HTERT RPE-1 (cell line): ENCODE results near the gene PAQR5.
"Not testable (repeated sequence)": the region's sequence is repeated elsewhere in the genome, so short reads cannot be mapped to it uniquely, and the experiment has no call there.

Experiments used
- in situ Hi-C: fragments of 300-500 bp; cut with MboI; formaldehyde crosslinking; loops from 4 replicates; pipeline ENCODE4 v1.14.3; 2020; ENCODE audit warnings: low sequenced_read_pairs

Gene PAQR5

DNA sequence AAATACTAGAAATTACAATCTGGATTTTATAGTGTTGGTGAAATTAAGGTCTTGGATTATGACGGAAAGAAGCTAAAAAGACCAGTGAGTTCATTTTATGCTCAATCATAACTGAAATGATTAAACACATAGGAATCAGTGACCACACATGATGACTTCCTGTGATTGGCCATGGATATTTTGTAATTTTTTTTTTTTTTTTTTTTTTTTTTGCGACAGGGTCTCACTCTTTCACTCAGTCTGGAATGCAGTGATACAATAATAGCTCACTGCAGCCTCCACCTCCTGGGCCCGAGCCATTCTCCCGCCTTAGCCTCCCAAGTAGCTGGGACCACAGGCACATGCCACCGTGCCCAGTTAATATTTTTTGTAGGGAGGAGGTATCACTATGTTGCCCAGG, 47.4 kb downstream of the PAQR5 start:
- in situ Hi-C loops: no loop called here

DNA sequence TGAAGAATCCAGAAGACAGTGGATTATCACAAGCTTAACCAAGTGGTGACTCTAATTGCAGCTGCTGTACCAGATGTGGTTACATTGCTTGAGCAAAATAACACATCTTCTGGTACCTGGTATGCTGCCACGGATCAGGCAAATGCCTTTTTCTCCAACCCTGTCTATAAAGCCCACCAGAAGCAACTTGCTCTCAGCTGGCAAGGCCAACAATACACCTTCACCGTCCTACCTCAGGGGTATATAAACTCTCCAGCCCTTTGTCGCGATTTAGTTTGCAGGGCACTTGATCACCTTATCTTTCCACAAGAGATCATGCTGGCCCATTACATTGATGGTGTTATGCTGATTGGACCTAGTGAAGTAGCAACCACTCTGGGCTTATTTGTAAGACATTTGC, 52.6 kb downstream of the PAQR5 start:
- in situ Hi-C loops: no loop called here

DNA sequence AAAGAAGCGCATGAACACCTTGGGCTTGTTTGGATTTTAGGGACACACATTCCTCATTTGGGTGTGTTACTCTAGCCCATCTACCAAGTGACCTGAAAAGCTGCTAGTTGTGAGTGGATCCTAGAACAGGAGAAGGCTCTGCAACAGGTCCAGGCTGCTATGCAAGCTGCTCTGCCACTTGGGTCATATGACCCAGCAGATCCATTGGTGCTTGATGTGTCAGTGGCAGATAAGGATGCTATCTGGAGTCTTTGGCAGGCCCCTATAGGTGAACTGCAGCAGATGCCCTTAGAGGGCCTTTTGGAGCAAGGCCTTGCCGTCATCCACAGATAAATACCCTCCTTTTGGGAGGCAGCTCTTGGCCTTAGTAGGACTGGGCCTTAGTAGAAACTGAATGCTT, 53.2 kb downstream of the PAQR5 start:
- in situ Hi-C loops: no loop called here

DNA sequence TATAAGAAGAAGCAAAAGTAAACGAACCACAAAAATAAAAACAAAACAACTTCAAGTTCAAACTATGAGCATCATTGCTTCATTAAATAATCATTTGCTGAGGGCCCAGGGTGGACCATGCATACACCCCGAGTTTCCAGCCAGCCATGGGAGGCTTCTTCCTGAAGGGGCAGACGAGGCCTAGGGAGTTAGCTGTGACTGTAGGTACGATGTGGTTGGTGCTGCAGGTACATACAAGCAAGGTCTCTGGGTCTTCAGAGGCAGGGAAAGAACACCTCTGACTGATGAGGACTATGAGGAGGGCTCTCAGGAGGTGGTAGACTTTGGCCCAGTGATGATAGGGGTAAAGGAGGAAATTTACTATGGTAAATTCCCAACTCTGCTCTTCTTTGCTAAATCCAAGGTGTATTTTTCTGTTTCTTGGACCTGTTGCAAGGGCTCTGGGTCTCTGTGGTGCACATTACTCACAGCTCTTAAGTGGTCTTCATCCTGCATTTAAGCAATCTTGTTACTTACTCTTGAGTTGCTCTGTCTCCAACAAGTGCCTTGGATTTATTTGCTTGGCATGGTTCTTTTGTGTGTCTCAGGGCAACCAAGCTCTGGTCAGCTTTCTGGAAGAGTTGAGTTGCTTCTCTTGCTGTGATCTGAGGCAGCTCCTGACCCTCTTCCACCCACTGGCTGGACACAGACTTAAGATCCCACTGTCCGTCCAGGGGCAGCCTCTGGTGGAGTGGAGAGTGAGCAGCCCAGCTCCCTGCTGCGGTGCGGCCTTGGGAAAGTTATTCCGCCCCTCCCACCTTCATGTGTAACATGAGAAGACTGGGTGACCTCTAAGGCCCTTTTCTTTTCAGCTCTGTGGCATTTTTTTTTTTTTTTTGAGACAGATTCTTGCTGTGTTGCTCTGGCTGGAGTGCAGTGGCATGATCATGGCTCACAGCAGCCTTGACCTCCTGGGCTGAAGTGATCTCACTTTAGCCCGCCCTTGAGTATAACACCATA, 59.4 kb downstream of the PAQR5 start:
- in situ Hi-C loops: no loop called here

DNA sequence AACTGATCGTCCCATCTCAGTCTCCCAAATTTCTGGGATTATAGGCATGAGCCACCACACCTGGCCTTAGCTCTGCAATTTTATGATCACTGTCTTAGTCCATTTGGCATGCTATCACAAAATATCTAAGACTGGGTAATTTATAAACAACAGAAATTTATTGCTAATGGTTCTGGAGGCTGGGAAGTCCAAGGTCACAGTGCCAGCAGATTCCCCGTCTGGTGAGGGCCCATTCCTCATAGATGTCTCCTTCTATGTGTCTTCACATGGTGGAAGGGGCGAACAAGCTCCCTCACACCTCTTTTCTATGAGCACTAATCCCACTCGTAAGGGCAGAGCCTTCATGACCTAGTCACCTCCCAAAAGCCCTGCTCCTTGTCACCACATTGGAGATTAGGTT, 60.1 kb downstream of the PAQR5 start:
- in situ Hi-C loops: no loop called here

DNA sequence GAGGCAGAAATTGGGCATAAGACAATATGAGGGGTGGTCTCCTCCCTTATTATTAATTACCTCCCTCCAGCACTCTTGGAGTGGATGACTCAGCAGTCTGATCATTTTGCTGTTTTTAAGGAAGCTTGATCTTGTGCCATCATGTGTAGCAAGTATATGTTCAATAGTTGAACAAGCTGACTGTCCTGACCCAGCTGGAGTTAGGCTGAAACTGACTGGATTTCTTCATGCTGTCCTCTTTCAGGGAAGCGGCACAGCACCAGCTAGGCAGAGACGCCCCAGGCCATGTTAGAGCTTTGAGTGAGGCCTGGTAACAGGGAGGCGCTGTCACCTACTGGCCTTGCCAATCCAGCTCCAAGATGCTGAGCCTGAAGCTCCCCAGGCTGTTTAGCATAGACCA, 61.0 kb downstream of the PAQR5 start:
- in situ Hi-C loops: no loop called here

DNA sequence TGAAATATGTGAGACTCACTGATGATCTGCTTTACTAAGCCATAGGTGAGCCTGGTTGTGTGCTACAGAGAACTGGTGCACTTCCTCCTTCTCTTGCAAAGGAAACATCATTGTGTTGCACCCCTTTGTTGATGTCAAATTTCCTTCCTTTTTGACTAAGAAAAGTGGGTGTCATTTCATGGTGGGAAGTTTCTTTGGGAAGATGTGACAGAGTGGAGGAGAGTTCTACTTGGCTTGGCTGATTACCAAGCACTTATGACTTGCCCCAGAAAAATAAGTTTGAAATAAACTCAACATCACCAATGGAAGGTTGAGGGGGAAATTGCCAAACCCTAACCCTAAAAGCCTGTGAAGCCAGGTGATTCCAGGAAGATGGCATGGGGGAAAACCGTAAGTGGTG, 61.9 kb downstream of the PAQR5 start:
- in situ Hi-C loops: no loop called here

DNA sequence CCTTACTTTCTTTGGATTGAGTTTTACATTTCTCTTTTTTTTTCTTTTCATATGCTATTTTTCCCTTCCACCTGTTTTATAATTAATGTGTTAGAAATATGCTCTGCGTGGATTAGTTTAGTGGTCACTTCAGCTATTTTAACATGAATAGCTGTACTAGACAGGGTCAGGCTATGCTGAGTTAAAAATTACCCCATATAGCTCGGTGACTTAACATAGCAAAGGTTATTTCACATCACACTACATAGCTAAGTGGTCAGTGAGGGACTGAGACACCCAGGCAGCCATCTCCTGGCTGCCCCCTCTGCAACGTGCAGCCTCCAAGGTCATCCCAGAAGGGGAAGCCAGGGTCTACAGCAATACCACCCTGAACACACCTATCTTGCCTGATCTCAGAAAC, 68.5 kb downstream of the PAQR5 start:
- in situ Hi-C loops: no loop called here

DNA sequence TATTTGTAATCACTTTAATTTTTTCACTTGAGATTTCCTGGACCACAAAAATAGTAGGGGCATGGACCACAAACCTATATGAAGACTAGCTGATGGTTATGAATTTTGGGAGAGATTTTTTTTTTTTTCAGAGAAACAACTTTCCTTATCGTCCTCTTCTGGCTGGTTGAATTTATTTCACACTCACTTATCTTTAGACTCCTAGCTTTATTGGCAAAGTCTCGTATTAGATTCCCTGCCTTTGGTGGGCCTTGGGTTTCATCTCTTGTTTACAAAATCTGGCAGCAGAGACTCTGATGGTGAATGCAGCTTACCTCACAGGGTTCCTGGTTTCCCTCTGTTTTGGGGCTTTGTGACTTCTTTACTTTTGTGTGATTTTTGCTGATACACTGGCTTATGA, 70.9 kb downstream of the PAQR5 start:
- in situ Hi-C loops: no loop called here

DNA sequence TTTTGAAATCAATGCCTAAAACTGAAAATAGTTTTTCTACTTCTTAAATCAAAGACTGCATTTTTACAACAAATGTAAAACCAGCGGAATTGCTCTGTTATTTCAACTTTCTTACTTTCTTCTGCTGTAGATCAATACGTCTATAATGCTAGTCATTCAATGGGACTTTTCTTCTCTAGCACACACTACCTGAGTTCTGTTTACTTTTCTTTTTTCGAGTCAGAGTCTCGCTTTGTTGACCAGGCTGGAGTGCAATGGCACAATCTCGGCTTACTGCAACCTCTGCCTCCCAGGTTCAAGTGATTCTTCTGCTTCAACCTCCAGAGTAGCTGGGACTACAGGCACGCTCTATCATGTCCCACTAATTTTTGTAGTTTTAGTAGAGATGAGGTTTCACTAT, 74.7 kb downstream of the PAQR5 start:
- in situ Hi-C loops: no loop called here

DNA sequence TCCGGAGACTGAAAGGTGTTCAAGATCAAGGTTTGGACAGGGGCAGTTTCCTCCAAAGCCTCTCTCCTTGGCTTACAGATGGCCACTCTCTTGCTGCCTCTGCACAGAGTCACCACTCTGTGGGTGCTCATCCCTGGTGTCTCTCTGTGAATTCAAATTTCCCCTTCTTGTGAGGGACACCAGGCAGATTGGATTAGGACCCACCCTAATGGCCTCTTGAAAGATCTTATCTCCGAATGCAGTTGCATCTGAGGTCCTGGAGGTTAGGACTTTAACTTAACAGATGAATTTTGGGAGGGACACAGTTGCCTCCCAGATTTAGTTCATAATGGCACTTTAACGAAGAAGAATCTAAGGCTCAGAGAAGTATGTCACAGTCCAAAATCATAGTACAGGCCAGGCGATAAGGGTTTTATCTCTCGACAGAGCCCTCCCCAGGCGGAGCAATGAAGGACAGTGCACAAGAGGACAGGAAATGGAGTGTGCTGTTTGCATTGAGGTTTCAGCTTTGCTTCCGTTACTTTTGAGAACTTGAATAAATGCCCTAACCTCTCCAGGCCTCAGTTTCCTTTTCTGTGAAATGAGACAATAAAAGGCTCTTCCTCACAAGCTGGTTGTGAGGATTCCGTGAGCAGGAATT, 76.6 kb downstream of the PAQR5 start:
- in situ Hi-C loops: no loop called here

DNA sequence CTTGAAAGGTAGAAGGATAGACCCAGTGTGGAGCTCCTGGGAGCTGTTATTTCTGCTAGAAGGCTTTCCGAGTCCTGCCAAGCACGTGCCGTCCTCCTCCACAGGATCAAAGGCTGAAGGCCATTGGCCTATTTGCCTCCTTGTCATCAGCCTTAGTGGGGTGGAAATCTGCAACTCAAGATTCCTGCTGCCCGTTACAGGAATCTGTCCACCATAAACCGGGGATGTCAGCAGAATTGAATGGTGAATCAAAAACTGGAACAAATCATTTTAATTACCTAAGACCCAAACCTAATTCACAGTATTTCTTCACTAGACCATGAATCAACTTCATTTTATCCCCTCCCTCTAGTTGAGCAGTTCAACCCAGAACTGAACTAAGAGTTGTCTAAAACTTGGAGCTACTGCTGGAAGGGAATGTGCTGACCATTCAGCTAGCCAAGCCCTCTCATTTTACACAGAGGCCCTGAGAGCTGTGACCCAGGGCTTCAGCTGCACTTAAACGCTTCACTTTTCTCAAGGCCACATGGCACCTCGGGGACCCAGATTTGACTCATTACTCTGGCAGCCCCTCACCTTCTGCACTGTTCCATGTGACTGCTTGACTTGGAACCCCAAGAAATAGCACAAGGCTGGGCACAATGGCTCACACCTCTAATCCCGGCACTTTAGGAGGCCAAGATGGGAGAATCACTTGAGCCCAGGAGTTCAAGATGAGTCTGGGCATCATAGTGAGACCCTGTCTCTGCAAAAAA, 78.7 kb downstream of the PAQR5 start:
- in situ Hi-C loops: no loop called here

DNA sequence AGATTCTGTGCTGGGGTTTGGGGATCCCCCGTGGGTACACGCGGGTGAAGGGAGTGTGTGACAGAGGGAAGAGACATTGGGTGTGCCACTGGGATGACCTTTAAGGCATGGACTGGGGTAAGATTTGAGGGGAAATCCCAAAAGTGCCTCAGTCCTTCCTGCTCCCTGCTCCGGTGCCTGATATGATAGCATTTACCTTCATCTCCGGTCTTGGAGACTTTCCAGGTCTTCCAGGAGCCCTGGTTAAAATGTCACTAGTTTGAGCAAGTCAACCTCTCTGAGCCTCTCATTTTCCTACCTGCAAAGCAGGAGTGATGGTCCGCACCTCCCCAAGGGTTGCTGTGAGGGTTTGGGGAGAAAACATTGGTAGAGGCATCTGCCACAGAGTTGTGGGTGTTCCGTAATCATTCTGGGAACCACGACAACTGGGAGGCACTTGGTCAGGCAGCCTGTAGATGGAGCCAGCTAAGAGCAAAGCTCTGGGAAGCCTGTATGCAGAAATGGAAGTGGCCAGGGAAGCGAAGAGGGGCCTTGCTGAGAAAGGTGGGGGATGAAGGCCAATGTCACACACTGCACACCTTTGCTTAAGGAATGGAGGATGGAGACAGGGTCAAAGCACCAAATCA, 81.5 kb downstream of the PAQR5 start:
- in situ Hi-C loops: no loop called here

DNA sequence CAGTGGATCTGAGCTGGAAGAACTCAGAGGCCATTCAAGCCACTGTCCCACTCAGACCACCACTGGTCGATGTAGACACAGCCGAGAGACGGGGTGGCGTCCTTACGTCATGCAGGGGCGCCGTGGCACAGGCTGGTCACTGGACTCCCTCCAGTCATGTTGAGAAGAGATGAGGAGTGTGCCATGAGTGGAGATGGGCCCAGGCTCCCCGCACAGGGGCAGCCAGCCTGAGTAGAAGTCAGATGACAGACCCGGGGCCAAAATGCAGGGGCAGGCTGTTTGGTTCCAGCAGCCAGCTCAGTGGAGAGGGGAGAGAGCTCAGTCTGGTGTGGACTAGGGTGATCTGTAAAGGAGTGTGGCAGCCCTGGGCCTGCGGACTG, 82.0 kb downstream of the PAQR5 start:
- in situ Hi-C loops: no loop called here

DNA sequence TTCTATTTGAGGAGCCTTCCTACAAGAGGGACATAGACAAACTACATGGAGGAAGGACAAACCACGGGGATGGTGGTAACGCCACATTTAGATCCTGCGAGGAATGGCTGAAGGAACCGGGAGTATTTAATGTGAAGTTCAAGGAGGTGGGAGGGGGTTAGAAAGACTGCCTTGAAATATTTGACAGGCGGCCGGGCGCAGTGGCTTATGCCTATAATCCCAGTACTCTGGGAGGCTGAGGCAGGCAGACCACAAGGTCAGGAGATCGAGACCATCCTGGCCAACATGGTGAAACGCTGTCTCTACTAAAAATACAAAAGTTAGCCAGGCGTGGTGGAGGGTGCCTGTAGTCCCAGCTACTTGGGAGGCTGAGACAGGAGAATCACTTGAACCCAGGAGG, 83.5 kb downstream of the PAQR5 start:
- in situ Hi-C loops: not testable (repeated sequence)

DNA sequence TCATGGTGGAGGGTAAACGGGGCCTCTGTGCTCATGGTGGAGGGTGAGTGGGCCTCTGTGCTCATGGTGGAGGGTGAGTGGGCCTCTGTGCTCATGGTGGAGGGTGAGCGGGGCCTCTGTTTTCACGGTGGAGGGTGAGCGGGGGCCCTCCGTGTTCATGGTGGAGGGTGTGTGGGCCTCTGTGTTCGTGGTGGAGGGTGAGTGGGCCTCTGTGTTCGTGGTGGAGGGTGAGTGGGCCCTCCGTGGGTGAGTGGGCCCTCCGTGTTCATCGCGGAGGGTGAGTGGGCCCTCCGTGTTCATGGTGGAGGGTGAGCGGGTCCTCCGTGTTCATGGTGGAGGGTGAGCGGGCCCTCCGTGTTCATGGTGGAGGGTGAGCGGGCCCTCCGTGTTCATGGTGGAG, 85.4 kb downstream of the PAQR5 start:
- in situ Hi-C loops: not testable (repeated sequence)

DNA sequence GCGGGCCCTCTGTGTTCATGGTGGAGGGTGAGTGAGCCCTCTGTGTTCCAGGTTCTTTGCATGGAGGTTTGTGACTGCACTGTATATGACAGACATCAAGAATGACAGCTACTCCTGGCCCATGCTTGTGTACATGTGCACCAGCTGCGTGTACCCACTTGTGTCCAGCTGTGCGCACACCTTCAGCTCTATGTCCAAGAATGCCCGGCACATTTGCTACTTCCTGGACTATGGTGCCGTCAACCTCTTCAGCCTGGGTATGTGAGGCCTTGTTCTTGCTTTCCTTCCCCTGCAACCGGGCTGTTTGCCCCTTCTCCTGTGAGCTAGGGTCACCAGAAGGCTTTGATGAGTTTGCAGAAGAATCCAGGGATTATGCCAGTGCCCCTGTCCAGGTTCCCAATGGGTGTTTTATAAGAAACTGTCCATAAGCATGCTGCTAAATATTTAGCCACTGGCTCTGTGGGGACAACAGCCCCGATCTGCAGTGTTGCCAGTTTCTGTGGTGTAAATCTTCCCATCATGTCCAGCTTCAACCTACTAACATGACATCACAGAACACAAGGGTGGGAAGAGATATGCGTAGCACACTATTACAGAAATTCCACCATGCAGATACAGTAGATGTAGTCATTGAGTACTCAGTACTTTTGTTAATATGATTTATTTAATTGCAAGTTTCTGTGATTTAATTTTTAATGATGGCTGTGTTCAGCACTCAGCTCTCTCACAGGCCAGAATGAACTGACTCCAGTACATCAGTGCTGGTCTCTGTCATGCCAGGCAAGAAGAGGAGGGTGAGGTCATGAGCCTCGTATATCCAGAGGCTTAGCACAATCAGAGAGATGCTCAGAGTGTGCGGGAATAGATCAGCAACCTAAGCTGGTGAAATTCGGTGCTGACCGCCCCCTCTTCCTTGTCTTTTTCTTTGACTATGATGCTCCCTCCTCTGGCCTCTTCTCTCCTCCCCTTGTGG, 86.2 kb downstream of the PAQR5 start:
- in situ Hi-C loops: no loop called here

DNA sequence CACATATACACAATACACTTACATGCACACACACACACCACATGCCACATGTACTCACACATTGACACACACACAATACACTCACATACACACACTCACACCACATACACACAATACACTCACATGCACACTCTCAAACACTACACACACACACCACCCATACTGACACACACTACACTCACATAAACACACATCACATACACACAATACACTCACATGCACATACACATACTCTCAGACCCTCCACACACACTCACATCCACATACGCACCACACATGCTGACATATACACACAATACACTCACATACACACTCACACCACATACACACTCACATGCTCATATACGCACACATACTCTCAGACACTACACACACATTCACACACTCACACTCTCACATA, 87.1 kb downstream of the PAQR5 start:
- in situ Hi-C loops: no loop called here

DNA sequence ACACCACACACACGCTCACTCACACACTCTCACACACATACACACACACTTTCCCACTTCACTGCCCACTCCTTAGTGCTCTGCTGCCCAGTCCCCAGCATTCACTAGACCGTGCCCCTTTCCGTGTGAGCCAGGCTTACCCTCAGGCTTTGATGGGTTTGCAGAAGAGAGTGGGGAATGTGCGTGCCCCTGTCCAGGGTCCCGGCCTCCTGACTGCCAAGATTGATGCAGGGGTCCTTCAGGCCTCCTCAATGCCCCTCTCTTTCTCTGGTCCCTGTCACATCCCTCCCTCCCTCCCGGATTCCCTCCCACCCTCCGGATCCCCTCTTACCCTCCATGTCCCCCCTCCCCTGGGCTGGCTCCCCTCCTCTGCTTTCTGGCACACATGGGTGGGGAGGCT, 87.6 kb downstream of the PAQR5 start:
- in situ Hi-C loops: no loop called here

DNA sequence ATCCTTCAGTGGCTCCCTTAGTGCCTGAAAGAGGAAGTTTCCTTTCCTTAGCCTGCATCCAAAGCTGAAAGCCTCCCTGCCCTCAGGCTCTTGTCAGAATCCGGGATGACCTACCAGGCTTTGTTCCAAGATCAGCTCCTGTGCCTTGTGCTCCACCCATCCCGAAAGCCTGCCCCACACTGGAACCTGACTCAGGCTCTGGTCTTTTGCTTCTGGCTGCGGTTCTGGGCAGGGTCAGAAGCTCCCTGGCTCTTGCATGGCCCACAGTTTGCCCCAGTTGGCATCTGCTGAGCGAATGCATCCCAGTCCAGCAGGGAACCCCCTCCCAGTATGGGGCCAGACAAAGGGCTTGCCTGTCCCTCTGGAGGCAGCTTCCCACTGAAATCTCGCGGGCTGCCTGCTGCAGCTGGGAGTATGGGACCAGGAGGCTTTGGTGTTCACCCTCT, 89.6 kb downstream of the PAQR5 start:
- in situ Hi-C loops: no loop called here
